GM12891 (cell line): ENCODE measurements around the gene WNT2B.

ENCODE experiments used
- PAX5 ChIP-seq: IDR thresholded peaks from 2 replicates; pipeline ENCODE4 v1.6.1; 2011; ENCODE audit warnings: low read length, moderate library complexity, mild to moderate bottlenecking; ENCODE audit not compliant: insufficient read depth, severe bottlenecking
- POLR2A ChIP-seq: IDR thresholded peaks from 2 replicates; pipeline ENCODE4 v1.6.1; 2011; ENCODE audit warnings: low read depth, low read length, control low read depth
- POLR2AphosphoS5 ChIP-seq: IDR thresholded peaks from 2 replicates; pipeline ENCODE4 v1.6.1; 2011; ENCODE audit warnings: low read depth, low read length, control low read depth
- SPI1 ChIP-seq: IDR thresholded peaks from 2 replicates; pipeline ENCODE4 v1.6.1; 2011; ENCODE audit warnings: low read depth, low read length, control low read depth
- TAF1 ChIP-seq: IDR thresholded peaks from 2 replicates; pipeline ENCODE4 v1.6.1; 2011; ENCODE audit warnings: low read depth, low read length, control low read depth

GRCh38 chr1:112504661-112505399 lies 3.9 kb upstream of the WNT2B start:
- TF ChIP-seq POLR2A (no peak), POLR2AphosphoS5 (no peak), TAF1 (no peak), SPI1 (no peak), PAX5 (no peak)
